Fibroblast of mammary gland (primary cell): ENCODE measurements around the gene CRYBG3.
A peak's percentile ranks its signal among the peaks of the same experiment; 100 is the strongest.

Experiments
- DNase-seq: peaks from one replicate; pipeline ENCODE4 v3.0.0-alpha.2; 2010; ENCODE audit warnings: low read depth
- H3K4me3 ChIP-seq: 2 replicates; pipeline ENCODE4 v1.5.1; 2011; ENCODE audit warnings: low read depth, mild to moderate bottlenecking, low read length, moderate library complexity; ENCODE audit not compliant: control insufficient read depth
- TF ChIP-seq, protein P1 (sequence below): conservative IDR thresholded peaks from 2 replicates; pipeline ENCODE4 v1.5.1; 2011; ENCODE audit warnings: low read depth, low read length, inconsistent platforms; ENCODE audit not compliant: control insufficient read depth, insufficient read depth

Gene CRYBG3

DNA sequence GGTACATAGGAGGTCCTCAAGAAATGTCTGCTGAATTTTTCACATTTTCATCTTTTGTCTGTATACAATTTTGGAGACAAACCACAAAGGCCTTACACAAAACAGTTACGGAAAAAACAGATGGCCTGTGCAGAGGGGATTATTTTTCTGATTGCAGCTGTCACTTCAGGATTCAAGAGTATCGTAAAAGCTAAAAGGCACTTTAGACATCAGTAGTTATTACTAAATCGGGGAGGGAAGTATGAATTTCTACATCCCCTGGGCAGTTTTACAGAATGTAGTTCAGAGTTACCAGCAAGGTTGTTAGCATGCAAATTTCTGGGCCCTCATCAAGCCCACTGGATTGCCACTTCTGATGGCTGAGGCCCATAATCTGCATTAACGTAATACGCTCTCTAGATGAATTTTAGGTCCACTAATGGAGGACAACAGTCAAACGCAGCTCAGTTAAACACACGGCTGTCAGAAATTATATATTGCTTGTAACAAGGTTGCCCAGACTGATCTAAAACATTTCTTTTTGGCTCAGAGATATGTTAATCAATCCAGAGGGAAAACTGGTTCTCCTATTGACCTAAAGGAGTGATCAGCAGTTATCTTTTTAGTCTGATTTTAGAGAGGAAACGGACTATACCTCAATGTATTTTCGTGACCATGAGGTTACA lies 149.3 kb downstream of the CRYBG3 start:
- peak overlapping the region; percentile 68 for H3K4me3 ChIP-seq
- DNase-seq, result no peak
- TF ChIP-seq, protein P1, sequence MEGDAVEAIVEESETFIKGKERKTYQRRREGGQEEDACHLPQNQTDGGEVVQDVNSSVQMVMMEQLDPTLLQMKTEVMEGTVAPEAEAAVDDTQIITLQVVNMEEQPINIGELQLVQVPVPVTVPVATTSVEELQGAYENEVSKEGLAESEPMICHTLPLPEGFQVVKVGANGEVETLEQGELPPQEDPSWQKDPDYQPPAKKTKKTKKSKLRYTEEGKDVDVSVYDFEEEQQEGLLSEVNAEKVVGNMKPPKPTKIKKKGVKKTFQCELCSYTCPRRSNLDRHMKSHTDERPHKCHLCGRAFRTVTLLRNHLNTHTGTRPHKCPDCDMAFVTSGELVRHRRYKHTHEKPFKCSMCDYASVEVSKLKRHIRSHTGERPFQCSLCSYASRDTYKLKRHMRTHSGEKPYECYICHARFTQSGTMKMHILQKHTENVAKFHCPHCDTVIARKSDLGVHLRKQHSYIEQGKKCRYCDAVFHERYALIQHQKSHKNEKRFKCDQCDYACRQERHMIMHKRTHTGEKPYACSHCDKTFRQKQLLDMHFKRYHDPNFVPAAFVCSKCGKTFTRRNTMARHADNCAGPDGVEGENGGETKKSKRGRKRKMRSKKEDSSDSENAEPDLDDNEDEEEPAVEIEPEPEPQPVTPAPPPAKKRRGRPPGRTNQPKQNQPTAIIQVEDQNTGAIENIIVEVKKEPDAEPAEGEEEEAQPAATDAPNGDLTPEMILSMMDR, result no peak

DNA sequence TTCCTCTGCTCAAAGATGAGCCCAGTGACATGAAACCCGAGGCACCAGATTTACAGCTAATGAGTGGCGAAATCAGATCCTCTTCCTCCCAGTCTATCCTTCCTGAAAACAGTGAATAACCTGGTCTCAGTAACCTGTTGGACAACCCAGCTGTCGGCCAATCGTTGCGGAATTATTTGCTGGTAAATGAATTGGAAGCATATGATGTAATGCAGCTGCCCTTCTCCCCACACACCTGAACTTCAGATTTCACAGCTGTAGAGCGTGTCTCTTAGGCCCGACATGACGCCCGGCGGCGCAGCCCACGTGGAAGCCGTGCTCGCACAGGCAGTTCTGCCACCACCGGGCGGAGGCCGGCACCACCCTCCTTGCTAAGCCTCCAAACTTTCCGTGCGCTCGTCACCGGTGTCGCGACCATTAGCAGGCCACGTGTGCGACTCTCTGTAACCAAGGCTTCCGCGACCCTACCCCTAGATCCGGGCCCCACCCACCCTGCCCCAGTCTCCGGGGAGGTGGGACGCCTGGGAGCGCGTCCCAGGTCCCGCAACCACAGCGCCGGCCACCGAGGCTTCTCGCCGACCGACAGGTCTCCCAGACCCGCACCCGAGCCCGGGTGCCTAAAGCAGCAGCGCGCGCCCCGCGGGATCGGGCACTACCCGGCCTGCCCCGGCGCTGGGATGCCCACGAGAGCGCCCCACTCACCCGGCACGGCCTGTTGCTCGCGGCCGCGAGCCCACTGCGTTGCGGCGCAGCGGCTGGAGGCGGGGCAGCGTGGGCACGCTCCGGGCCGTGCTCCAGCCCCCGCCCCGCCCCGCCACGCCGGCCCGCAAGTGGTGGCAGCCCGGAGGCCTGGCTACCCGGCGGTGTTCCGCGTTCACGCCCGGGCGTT lies 150.1 kb downstream of the CRYBG3 start, which contains the start of gene RIOX2:
Gene RIOX2 (minus strand): TSS at position 753 of the 889 bp plus-strand sequence. CDS start 4,838 bp downstream, outside the sequence.
- TF ChIP-seq, protein P1, result no peak
- H3K4me3 ChIP-seq, result peak within 1 kb of the TSS; percentile 68
- DNase-seq, result peak; percentile 67

DNA sequence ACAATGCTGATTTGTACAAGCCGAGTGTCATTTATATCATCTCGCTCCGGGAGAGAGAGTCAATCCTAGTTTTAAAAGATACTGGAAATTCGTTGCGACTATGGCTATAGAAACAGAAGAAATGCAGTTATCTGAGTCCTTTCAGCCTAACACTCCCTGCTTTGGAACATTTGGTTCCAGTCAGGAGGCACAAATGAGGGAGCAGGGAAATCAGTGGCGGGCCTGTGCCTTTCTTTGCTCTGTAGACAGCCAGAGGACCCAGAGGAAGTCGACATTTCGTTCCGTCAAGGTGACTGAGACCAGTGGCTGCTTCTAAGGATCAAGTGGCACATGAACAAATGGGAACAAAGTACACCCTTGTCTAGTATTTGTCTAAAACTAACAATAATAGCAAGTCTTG lies 151.2 kb downstream of the CRYBG3 start:
- no peak for DNase-seq
- TF ChIP-seq, protein P1, result no peak
- peak overlapping the region; percentile 68 for H3K4me3 ChIP-seq

DNA sequence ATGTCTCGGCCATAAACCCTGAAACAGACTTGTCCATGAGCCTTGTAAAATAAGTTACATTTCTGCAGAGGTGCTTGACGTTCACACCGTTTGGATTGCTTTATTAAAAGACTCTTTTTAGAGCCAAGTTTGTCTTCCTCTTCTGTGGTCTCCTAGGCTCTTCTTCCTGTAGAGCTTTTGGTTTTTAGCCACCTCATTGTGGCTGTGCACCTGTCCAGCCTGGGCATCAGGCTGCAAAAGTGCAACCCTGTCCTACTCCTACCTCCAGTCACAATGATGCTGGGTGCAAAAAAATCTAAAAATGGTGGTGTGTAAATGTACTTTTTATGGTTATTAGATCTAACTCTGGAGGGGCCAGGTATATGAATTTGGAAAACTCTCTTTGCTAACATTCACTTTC lies 153.2 kb downstream of the CRYBG3 start:
- DNase-seq, result no peak
- TF ChIP-seq, protein P1, result no peak
- H3K4me3 ChIP-seq, result no peak overlapping the region

DNA sequence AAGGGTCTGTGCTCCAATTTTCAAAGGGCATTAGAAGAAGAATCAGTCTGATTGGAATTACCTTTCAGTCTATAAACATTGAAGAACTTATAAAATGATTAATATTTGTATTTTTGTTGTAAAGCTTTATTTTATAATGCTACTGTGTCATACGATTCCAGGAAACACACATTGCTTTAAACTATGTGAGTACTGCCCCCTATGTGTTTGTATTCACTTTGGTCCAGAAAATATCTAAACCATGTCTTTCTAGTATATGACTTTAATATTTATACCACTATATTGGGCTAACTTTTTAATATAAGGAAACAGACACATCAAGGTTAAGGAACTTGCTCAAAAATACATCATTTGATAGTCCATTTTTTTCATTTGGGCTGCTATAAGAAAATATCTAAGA lies 153.7 kb downstream of the CRYBG3 start:
- H3K4me3 ChIP-seq, result no peak overlapping the region
- TF ChIP-seq, protein P1, result peak; percentile 28
- DNase-seq, result no peak

DNA sequence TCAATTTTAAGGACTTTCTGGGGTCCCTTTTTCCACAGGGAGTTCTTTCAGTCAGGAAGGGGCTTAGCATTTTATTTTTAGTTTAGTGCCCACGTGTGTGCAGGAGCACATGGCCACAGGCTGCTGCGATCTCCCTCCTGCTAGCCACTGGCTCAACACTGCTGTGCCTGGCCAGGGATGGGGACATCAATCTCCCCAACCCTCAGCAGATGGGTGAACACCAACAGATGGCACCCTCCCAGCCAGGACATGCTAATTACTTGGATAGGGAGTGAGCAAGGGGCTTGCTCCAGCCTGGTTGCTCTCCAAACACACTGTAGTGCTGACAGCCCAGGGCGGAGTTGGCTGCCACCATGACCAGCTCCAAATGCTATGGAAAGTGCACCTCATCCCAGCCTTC lies 157.8 kb downstream of the CRYBG3 start:
- TF ChIP-seq, protein P1, result no peak
- DNase-seq, result no peak
- no peak overlapping the region for H3K4me3 ChIP-seq
